Stimulated activated CD8-positive, alpha-beta memory T cell treated with anti-CD3 and anti-CD28 coated beads, Interleukin-2, amount 100 ng/mL, for 1 hour (primary cell): ENCODE data around the gene BLTP1.
"Not testable (repeated sequence)": the region's sequence is repeated elsewhere in the genome, so short reads cannot be mapped to it uniquely, and the experiment has no call there.

ENCODE experiments used
- DNase-seq, 2 donors: peaks; one replicate each; pipeline ENCODE4 v3.0.0-alpha.2; 2020; ENCODE audit warnings: low read depth in 2 of 2

Gene BLTP1

GRCh38 chr4:122151982-122152710, at the start of gene BLTP1:
Gene BLTP1 (plus strand): TSS chr4:122152331. CDS start chr4:122170648, 18,317 bp downstream.
- peak; percentile 70 to 79 for DNase-seq

- no peak for DNase-seq
These were observed 47.9 kb upstream of the BLTP1 start for GRCh38 chr4:122104184-122104583.

GRCh38 chr4:122107680-122108079, 44.5 kb upstream of the BLTP1 start:
- DNase-seq, result no peak

- DNase-seq, result not testable (repeated sequence)
These were observed 41.8 kb upstream of the BLTP1 start for GRCh38 chr4:122110304-122110703.

GRCh38 chr4:122117743-122118142, 34.4 kb upstream of the BLTP1 start:
- DNase-seq, result no peak

GRCh38 chr4:122118243-122118642, 33.9 kb upstream of the BLTP1 start:
- DNase-seq, result no peak

GRCh38 chr4:122119739-122120138, 32.4 kb upstream of the BLTP1 start:
- no peak for DNase-seq

GRCh38 chr4:122121593-122121992, 30.5 kb upstream of the BLTP1 start:
- DNase-seq, result no peak

- DNase-seq, result no peak
These were observed 30.0 kb upstream of the BLTP1 start for GRCh38 chr4:122122083-122122482.

- no peak for DNase-seq
These were observed 23.1 kb upstream of the BLTP1 start for GRCh38 chr4:122129061-122129460.

GRCh38 chr4:122131562-122132157, 20.5 kb upstream of the BLTP1 start:
- DNase-seq, result no peak

GRCh38 chr4:122132891-122133290, 19.2 kb upstream of the BLTP1 start:
- no peak for DNase-seq

- no peak for DNase-seq
These were observed 13.0 kb upstream of the BLTP1 start for GRCh38 chr4:122139139-122139538.

- no peak for DNase-seq
These were observed 11.3 kb upstream of the BLTP1 start for GRCh38 chr4:122140834-122141233.

GRCh38 chr4:122142687-122143086, 9.4 kb upstream of the BLTP1 start:
- DNase-seq, result no peak

- no peak for DNase-seq
These were observed 5.5 kb upstream of the BLTP1 start for GRCh38 chr4:122146652-122147051.

- DNase-seq, result no peak
These were observed 1.2 kb upstream of the BLTP1 start for GRCh38 chr4:122150931-122151330.

- DNase-seq, result peak; percentile 1 to 12
These were observed 638 bp downstream of the BLTP1 start for GRCh38 chr4:122152711-122153226.

- no peak for DNase-seq
These were observed 4.7 kb downstream of the BLTP1 start for GRCh38 chr4:122156819-122157218.

- DNase-seq, result no peak
These were observed 11.2 kb downstream of the BLTP1 start for GRCh38 chr4:122163301-122163700.

GRCh38 chr4:122163767-122164166, 11.6 kb downstream of the BLTP1 start:
- DNase-seq, result no peak

GRCh38 chr4:122167369-122167768, 15.2 kb downstream of the BLTP1 start:
- no peak for DNase-seq

GRCh38 chr4:122170775-122171174, 18.6 kb downstream of the BLTP1 start:
- DNase-seq, result no peak
